HG03439 (cell line): ENCODE results near the gene RNF130.

Experiments
- ATAC-seq: cut with Tn5 transposase; IDR thresholded peaks from one replicate; pipeline ENCODE4 v1.9.1; 2021; ENCODE audit warnings: mild to moderate bottlenecking, moderate library complexity; ENCODE audit not compliant: unreplicated experiment

Gene RNF130

DNA sequence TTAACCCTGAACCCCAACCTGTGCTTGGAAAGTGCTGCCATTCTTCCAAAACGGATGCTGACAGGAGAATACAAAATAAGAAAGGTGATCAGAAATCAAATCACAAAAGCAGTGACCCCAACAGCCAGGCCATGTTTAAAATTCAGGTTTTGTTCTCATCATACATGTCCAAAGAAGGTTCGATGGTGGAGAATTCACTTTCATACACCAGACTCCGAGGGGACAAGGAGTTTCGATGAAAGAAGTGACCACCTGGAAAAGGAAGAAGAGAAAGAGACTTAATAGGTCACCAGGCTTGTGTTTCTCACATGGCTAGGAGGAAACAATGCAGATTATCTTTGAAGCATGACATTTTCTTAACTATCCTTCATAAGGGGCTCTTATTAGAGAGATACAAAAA, 151.4 kb downstream of the RNF130 start:
- no peak for ATAC-seq

- ATAC-seq: no peak
These were observed 152.0 kb downstream of the RNF130 start for GRCh38 chr5:179919487-179920060.

DNA sequence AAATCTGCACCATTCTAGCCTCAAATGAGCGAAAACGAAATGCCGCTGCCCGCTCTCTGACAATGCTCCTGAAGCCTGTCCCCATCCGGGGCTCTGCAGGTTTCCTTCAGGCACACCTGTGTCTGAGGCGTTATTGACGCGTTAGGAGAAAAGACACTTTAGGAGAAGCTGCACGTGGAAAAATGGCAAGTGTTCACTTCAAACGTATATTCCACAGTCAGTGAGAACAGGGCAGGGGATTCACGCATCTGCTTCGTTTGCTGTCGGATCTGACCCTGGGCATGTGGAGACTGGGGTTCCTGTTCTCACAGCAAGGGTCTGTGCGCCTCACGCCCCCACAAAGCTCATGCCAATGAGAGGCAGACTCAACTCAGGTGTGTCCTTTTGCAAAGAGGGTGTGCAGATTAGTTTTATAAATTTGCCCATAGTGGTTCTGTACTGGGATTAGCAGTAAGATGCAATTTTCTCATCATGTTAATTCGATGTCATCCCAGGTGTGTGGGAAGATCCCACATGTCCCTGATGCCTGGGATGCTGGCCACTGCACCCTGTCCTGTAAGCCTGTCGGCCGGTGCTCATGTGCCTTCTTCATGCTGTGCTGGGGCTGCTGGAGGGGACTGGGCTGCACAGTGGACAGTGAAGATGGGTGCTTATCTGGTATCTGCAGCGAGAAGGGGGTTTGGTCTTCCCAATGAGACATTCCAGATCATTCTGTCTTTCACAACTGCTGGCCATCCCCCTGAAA, 152.6 kb downstream of the RNF130 start:
- ATAC-seq: no peak

DNA sequence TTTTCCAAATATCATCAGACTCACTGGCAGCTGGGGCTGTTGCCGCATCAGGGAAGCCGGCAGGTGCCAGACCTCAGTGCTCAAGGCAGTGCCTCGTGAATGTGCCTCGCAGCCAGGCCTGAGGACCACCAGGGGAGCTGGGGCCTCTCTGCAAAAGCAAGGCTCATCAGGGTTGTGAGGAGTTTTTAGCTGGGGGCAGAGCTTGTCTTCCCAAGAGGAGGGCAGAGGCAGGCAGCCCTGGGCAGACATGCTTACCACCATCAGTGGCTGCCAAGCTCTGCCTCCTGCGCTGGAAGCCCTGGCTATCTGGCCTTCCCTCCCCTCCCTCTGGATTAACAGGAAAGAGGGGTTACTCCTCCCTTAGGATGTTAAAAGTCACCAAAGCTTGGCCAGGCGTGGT, 155.0 kb downstream of the RNF130 start:
- ATAC-seq: no peak

DNA sequence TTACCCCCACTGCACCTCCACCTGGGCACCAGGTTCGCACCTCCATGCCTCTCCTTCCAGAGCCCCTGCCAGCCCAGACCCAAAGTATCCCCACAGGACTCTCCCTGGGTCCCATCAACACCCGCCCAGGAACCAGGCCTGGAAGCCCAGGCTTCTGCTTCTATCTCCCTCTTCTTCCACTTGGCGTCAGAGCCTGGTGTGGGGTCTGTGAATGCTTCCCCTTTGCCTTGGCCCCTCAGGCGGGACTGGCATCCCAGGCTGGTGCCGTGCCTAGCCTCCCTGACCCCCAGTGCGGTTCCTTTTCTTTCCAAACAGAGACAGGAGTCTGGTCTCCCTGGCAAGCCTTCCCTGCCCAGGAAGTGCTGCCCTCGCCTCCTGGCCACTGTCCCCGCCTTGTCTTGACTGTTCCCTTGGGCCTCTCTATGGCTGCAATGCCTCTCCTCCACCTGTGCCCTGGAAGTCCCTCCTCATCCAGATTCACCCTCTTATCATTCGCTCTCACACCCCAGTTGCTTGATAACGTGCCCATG, 156.1 kb downstream of the RNF130 start:
- ATAC-seq: no peak

GRCh38 chr5:179914032-179914755, 157.4 kb downstream of the RNF130 start:
- no peak for ATAC-seq

DNA sequence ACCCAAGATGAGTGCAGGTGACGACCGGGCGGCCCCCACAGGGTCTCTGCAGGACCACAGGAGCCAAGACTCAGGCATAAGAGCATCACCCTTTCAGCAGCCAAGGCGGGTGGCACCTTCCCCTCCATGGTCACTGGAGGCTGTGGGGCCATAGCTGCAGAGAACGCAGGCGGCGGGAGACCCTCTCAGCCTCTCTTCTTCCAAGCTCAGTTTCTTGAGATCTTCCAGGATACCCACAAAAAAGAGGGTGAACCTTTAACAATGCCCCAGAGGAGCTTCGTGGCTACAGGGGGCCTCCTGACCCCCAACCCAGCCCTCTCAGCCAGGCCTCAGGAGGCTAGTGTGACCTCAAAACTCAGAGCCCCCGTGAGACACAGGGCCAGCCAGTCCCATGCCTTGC, 158.1 kb downstream of the RNF130 start:
- no peak for ATAC-seq

- no peak for ATAC-seq
These were observed 158.6 kb downstream of the RNF130 start for GRCh38 chr5:179912951-179913350.

DNA sequence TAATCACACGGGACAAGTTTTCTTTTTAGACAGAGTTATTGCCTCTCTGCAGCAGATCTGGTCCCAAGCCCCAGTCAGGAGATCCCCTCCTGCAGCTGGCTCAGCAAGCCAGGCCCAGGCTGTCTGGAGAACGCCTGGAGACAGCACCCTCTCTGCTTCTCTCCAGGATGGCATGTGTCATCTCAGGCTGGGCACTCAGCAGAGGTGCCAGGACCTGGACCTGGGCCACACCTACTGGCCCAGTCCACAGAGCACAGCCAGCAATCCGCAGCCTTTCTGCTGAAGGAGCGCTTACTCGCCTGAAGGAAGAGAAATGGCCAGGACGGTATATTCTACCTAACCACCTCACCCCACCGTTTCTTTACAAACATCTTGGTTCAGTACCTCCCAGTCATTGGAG, 159.2 kb downstream of the RNF130 start:
- ATAC-seq: no peak

DNA sequence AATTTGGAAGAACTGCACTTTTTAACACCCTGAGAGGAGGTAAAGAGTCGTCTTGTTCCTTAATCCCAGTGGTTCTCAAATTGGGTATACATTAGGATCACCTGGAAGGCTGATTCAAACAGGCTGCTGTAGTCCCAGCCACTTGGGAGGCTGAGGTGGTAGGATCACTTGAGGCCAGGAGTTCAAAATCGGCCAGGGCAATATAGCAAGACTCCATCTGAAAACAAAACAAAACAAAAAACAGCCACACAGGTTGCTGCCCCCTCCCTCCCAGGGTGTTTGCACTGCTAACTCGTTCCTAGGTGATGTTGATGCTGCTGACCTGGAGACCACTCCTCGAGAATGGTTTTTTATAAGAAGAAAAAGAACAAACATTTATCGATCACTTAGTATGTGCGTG, 162.3 kb downstream of the RNF130 start:
- no peak for ATAC-seq

DNA sequence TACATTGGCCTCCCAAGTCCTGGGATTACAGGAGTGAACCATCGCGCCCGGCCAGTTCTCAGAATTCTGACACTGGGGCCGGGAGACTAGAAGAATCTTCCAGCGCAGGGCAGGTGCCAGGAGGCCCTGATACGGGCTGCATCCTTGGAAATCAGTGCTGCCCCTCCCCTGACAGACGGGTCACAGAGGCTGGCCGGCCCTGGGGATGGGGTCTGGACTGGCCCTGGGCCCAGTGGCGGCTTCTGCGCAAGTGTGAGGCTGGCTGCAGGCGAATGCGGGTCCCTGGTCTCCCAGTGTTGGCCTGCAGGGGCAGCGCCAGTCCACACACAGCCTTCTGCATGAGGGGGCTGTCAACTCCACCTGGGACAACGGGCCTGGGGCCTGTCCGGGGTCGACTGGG, 163.0 kb downstream of the RNF130 start:
- no peak for ATAC-seq

DNA sequence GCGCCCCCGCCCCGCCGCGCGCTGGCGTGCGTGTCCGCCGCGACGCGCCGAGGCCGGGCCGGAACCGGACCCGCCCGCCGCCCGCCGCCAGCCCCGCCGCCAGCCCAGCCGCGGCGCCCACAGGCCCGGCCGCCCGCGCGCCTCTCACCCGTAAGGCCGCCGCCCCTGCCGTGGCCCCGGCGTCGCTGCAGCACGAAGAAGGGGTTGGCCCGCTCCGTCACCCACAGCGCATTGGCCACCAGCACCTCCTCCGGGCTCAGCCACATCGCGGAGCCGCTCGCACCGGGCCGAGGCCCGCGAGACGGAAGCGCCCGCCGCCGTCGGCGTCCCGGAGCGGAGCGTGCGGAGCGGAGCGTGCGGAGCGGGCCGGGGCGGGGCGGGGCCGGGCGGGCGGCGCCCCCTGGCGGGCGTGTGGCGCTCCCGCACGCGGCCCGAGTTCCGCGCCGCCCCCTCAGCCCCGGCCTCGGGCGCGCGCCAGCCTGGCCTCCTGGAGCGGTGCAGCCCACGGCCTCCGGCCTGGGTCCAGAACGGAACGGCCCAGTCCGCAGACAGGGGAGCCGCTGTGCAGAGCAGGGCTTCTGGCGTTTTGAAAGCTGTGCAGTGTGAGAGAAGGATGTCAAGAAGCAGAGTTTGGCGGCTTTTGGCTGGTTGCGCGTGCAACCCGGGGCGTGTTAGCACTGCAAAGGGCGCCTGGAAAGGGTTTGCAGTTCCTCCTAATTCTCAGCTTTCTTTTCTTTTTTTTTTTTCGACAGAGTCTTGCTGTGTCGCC, 163.8 kb downstream of the RNF130 start, which contains the start of gene TBC1D9B:
TSS of gene TBC1D9B (minus strand) at position 342 of the 769 bp plus-strand sequence. CDS start at position 266, 76 bp downstream.
- ATAC-seq: peak; percentile 83

- no peak for ATAC-seq
These were observed 164.6 kb downstream of the RNF130 start for GRCh38 chr5:179906795-179907555.

DNA sequence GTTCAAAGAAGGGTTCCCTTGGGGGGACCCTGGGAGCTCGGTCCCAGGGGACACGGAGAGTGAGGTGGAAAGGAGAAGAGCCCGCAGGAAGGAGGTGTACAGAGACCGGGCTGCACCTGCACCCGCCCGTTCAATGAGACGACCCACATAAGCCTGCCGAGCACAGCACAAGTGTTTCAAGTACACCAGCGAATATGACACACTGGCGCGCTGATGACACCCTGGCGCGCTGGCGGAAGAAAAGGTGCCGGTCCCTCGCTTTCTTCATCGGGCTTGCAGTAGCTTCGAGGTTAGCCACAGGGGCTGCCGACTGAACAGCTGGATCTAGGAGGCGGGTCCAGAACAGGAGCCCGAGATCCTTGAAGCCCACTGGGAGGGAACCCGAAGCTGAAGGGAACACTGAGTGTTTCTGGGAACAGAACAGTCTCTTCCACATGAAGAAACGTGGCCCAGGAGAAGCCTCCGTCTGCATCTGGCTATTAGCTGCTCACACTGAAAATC, 165.2 kb downstream of the RNF130 start:
- no peak for ATAC-seq

DNA sequence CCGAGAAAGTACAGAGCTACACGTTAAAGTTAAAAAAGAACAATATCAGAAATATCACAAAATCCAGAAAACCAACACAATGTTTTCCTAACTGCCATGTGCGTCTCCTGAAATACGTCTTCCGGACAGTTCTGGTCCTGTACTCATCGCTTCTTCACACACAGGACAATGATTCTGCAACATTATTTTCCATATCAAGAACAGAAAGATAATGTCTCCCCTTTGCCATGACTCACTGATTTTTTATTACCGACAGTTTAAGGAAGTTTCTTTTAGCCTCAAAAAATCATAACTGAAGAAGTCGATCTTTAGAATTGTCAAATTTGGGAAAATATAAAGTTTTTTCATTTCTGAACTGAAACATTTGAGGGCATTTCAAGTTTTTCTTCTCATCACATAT, 166.4 kb downstream of the RNF130 start:
- ATAC-seq: no peak
